Colonic mucosa (tissue), 4 donors: ENCODE measurements around the gene NCK2. TPM values are rescaled to one million over a fixed set of nuclear protein-coding genes. Genes with fewer than 3 reads are reported as not detected.

Experiments
- DNase-seq: peaks from one replicate; pipeline ENCODE4 v3.0.0-alpha.2; 2020
- H3K27ac ChIP-seq: fragments of 200-600 bp; one replicate; pipeline ENCODE4 v1.8.0; 2021
- H3K27me3 ChIP-seq: fragments of 200-600 bp; one replicate; pipeline ENCODE4 v1.8.0; 2021
- H3K36me3 ChIP-seq: fragments of 200-600 bp; one replicate; pipeline ENCODE4 v1.8.0; 2021
- H3K4me1 ChIP-seq: fragments of 200-600 bp; one replicate; pipeline ENCODE4 v1.8.0; 2021; ENCODE audit warnings: mild to moderate bottlenecking
- H3K4me3 ChIP-seq: fragments of 200-600 bp; one replicate; pipeline ENCODE4 v1.8.0; 2021
- H3K9ac ChIP-seq, 2 donors: one replicate each; pipeline ENCODE4 v1.7.0; 2013; ENCODE audit warnings: control low read depth in 2 of 2, low read depth in 2 of 2, low read length in 2 of 2
- H3K9me3 ChIP-seq: fragments of 200-600 bp; one replicate; pipeline ENCODE4 v1.8.0; 2021
- intact Hi-C: fragments of 100-400 bp; cut with DNase I; formaldehyde crosslinking; loops from one replicate; pipeline ENCODE4 v1.14.1; 2022
- total RNA-seq, 2 donors: library from RNA; stranded (reverse); fragmentation: NEBNext Ultra II Directional in 1 of 2; extraction: Animal tissue kit (Norgen Biotek cat#: 25700) in 1 of 2; gene quantifications; one replicate each; pipeline ENCODE4 v1.2.1, GENCODE V29; 2021
- TF ChIP-seq, protein P1 (sequence below): fragments of 200-600 bp; IDR thresholded peaks from one replicate; pipeline ENCODE4 v1.8.0; 2022; ENCODE audit warnings: antibody characterized with exemption, mild to moderate bottlenecking
- donor health status: healthy.
- donor health status: DM: no; HTN: no; CAD: no.
- donor health status: DM: no; HTN: no; CAD: no.

Gene NCK2
- total RNA-seq, 2 donors from 2014 or later: 51.3 to 67.5 TPM

DNA sequence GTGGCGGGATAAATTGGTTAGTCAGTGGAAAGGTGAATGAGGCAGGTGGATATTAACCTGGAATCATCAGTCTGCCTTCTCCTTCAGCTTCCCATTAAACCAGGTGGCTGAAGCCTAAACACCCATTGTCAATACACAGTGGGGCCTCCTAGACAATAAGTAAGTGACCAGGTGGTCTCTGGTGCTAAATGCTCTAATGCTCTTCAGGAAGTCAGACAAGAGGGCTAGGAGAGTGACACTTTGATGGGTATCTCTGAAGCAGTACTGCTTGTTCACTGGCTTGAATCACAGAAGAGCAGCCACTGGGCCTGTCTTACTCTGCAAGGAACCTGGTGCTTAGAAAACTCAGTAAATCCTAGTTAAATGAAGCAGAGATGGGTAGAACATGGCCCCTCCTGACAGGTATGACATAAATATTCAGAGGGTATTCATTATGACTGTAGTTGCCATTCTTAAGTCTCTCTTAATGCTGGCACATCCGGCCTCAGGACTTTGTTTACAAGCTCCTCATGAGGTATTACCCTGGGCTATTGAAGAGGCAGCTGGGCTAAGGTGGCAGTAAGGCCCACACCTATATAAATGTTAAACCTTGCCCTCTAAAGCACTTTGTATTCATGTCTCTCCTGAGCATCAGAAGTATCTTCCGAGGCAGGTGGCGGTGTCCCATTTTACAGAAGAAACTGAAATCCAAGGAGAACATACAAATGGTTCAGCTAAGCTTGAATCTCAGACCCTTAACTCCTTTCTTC lies 104.9 kb downstream of the NCK2 start:
- Histone ChIP-seq H3K9ac (no peak overlapping the region), H3K27me3 (no peaks in the 10 kb centered on the region), H3K36me3 (no peaks in the 10 kb centered on the region), H3K4me3 (no peak overlapping the region), H3K4me1 (no peaks in the 10 kb centered on the region), H3K27ac (no peak overlapping the region), H3K9me3 (no peaks in the 10 kb centered on the region)
- DNase-seq: no peak
- intact Hi-C loops: no loop called here
- TF ChIP-seq, protein P1, sequence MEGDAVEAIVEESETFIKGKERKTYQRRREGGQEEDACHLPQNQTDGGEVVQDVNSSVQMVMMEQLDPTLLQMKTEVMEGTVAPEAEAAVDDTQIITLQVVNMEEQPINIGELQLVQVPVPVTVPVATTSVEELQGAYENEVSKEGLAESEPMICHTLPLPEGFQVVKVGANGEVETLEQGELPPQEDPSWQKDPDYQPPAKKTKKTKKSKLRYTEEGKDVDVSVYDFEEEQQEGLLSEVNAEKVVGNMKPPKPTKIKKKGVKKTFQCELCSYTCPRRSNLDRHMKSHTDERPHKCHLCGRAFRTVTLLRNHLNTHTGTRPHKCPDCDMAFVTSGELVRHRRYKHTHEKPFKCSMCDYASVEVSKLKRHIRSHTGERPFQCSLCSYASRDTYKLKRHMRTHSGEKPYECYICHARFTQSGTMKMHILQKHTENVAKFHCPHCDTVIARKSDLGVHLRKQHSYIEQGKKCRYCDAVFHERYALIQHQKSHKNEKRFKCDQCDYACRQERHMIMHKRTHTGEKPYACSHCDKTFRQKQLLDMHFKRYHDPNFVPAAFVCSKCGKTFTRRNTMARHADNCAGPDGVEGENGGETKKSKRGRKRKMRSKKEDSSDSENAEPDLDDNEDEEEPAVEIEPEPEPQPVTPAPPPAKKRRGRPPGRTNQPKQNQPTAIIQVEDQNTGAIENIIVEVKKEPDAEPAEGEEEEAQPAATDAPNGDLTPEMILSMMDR: no peak

- intact Hi-C loops: no loop called here
- TF ChIP-seq, protein P1: no peak
- H3K9ac ChIP-seq: no peak overlapping the region
- no peaks in the 10 kb centered on the region for H3K9me3 ChIP-seq
- H3K36me3 ChIP-seq: no peaks in the 10 kb centered on the region
- no peak overlapping the region for H3K27ac ChIP-seq
- H3K4me1 ChIP-seq: no peaks in the 10 kb centered on the region
- no peak overlapping the region for H3K4me3 ChIP-seq
- DNase-seq: no peak
- no peaks in the 10 kb centered on the region for H3K27me3 ChIP-seq
These were observed 107.4 kb downstream of the NCK2 start for GRCh38 chr2:105852066-105852465.

- Histone ChIP-seq H3K27me3 (no peaks in the 10 kb centered on the region), H3K4me3 (no peak overlapping the region), H3K9me3 (no peaks in the 10 kb centered on the region), H3K36me3 (no peaks in the 10 kb centered on the region), H3K27ac (no peak overlapping the region), H3K4me1 (no peaks in the 10 kb centered on the region), H3K9ac (no peak overlapping the region)
- no peak for DNase-seq
- intact Hi-C loops: no loop called here
- TF ChIP-seq, protein P1: no peak
These were observed 108.8 kb downstream of the NCK2 start for GRCh38 chr2:105853354-105854088.

GRCh38 chr2:105854972-105855371 lies 110.3 kb downstream of the NCK2 start:
- H3K9ac ChIP-seq: no peak overlapping the region
- H3K27ac ChIP-seq: no peak overlapping the region
- no peaks in the 10 kb centered on the region for H3K27me3 ChIP-seq
- H3K36me3 ChIP-seq: no peaks in the 10 kb centered on the region
- TF ChIP-seq, protein P1: no peak
- intact Hi-C loops: no loop called here
- DNase-seq: no peak
- H3K4me1 ChIP-seq: peaks cover 4% of the 10 kb centered on the region
- no peaks in the 10 kb centered on the region for H3K9me3 ChIP-seq
- H3K4me3 ChIP-seq: no peak overlapping the region

GRCh38 chr2:105856581-105856980 lies 111.9 kb downstream of the NCK2 start:
- intact Hi-C loops: no loop called here
- H3K27ac ChIP-seq: peak overlapping the region; percentile 10
- peaks cover 4% of the 10 kb centered on the region for H3K4me1 ChIP-seq
- H3K27me3 ChIP-seq: no peaks in the 10 kb centered on the region
- H3K36me3 ChIP-seq: no peaks in the 10 kb centered on the region
- no peaks in the 10 kb centered on the region for H3K9me3 ChIP-seq
- no peak for DNase-seq
- H3K9ac ChIP-seq: no peak overlapping the region
- H3K4me3 ChIP-seq: no peak overlapping the region
- TF ChIP-seq, protein P1: no peak
